NCI-H2227 (cell line): Measurements from ENCODE around the gene CDH20.
A peak's percentile ranks its signal among the peaks of the same experiment; 100 is the strongest.

Experiments
- DNase-seq: peaks from one replicate; lab custom pipeline; 2025; ENCODE audit not compliant: unreplicated experiment; lab: John Stamatoyannopoulos, UW

The CDH20 gene

DNA sequence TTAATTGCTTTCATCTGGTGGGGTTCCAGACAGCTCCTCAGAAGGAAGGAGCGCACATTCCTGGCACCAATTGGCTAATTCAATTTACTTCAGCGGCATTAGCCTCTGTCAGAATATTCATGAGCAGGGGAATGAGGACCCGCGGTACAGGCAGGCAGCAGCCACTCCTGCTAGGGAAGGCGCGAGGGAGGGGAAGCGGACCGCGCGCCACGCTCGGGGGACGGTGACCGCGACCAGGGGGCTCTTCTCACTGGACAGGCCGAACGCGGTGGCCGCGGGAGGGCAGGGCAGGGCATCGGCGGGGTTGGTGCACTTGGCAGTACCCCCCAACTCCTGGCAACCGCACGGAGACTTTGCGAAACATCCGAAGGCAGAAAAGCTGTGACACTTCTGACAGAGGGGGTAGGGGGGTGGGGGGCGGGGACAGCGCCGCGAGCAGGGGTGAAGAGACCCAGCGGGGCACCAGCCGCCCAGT is at the start of gene CDH20:
CDH20 (plus strand) TSS at position 160 of the 475 bp plus-strand sequence.
- peak; percentile 19 for DNase-seq

DNA sequence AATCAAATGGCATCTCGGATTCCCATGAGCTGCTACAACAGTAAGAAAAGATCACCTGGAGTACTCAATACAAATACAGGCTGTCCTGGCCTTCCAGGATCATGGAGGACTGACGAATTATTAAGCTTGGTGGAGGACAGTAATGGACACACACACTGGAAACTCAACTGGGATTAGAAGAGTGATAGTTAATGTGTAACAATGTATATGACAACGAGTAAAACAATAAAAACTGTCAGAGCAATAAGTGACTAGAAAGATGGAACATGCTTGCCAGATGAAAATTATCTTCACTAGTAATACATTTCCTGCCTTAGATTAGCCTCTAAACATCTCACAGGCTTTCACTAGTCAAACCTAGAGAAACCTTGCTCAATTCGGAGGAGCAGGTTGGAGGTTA is 49.2 kb upstream of the CDH20 start:
- no peak for DNase-seq

DNA sequence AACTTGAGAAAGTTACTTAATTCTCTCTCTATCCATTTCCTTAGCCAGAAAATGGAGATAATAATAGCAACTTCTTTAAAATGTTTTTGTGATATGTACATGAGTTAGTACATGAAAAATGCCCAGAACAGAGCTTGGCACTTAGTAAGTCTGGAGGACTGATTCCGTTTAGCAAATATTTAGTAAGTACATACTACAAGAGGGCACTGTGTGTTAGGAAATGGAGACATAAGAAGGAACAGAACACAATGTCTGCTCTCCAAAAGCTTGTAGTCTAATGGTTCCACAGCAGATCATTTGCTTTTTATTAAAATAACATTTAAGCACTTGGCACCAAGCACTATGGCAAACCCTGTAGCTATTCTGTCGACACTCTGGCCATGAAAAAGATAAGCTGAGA is 47.5 kb upstream of the CDH20 start:
- no peak for DNase-seq

DNA sequence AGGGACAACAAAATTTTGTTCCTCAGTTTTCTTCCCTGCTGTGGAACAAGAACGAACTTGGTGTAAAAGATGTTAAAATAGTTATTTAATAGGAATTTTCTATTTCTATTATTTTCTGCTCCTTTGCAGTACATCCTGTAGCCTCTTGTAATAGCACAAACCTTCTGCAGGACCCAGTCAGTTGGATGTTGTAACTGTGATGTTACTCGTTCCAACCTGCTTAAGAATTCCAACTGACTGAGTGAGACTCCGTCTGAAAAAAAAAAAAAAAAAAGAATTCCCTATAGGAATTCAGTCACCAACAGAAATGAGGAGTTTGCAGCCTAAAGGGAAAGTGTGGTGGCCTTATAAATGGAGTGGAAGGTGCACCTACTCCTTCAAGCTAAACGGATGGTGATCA is 46.4 kb upstream of the CDH20 start:
- no peak for DNase-seq

DNA sequence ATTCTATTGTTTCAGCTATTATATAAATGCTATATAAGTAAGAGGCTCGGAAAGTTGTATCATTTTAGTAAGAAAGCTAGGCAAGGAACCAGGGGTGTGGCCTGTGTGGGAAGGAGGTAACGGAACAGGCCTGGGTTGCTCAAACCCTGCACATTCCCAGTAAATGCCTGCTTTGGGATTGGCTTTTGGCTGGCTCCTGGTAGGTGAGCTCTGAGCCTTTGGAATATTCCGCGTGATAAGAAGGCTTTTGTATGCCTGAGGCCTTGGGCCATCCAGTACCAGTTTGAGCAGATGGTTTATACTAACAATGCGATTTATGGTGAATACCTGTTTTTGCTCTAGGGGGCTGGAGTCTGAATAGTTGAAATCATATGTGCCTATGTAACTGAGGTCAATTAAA is 42.6 kb upstream of the CDH20 start:
- no peak for DNase-seq

DNA sequence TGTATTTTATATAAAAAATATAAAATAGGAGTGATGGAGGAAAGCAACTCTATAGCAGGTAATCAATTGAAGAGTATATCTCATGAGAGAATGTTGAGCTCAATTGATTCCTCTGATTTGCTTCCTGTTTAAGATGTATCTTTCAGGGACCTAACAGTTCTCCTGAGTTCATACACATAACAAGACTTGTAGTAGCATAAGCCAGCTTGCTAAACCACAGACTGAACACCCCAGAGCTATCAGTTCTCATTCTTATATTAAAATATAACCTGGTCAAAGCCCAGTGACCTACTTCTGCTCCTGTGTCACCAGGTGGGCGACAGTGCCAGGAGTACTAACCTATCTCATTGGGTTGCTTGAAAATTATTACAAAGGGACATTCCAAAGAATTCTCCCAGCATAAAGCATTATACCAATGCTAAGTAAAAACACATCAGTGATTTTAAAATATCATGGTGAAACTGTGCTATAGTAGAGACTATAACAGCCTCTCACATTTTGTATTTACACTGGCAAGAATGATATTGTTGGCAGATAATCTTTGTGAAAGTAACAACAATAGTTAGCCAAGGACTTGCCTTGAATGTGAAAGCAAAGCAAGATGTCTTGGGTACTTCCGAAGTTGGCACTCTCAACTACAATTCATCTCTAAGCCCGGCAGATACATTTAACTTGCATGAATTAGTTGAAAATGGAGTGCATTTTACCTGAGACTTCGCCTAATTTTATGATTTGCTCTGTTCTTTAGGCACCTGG is 40.8 kb upstream of the CDH20 start:
- no peak for DNase-seq

DNA sequence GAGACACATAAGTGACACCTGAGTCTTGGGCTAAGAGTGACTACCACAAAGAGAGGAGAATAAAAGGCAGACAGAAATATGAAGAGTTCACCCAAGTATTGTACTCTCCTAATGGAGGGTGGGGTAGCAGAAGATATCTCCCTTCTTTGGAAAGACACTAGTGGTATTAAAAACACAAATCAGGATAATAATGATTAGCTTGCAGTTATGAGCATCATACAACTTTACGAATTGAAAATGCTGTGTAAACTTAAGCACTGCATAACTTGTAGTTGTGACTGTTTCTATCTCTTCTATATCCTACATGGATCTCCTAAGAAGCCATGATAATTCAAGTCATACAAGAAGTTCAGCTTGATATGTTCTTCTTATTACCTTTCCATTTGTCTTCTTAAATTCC is 38.1 kb upstream of the CDH20 start:
- no peak for DNase-seq

DNA sequence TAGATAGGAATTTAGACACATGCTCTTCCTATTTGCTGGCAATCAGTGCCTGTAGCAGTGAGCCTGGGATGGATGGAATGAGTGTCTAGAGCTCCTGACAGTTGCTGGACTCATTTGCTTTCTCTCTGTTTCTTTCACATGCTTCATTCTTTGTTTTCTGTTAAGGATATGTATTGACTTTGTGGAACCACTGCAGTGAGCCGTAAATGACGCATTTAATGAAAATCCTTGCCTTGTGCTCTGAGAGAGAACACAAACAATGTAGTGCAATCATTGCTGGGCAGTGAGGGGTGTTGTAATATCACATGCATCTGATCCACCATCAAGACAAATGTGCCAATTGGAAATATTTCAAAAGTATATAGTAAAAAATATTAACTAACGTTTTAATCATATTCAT is 25.2 kb upstream of the CDH20 start:
- no peak for DNase-seq

DNA sequence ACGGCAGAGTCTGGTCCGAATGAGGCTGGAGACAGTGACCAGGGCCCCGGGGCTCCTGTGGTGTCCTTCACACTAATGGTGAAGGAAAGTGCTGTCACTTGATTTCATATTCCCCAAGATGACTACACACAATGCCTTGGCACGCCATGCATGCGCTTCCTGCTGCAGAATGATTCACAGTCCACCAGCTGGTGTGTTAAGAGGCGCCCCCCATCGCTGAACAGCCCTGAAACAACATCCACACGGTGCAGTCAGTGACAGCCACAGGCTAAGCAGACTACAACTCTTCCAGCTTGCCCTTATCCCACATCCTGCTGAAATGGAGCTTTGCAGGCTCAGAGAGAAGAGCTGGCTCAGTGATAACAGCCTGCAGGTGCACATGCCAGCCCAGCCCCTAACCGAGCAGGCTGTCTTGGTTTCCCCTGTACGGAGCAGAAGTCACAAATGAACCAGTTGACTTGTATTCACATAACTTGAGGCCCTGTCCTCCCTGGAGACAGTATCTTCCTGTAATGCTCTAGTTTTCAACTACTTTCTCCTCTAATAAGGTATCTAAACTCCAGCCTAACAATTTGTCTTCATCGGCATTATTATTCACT is 24.3 kb upstream of the CDH20 start:
- no peak for DNase-seq

DNA sequence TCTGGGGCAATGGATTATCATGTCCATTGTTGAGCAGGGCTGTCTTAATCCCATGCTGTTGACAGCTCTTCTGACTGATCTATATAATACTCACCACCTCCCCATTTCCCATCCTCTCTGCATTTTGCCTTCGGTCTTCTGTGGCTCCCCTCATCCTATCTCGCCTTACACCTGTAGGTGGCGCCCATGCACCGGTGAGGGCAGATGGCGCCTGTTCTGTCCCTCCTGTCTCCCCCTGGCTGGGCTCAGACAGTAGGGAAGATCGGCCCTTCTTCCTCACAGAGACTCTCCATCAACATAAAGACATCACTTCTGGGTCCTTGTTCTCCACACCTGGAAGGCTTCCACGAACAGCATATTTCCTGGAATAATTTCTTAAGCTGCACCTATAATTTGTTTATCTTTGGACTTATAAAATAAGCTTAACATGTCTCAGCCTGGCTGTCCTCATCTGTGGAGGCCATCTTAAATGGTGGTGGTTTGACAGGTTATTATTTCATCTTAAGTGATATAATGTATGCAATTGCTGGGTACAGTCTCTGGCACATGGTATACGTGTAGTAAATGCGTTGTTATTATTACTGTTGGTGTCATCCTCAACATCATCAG is 10.9 kb upstream of the CDH20 start:
- peak; percentile 63 for DNase-seq

DNA sequence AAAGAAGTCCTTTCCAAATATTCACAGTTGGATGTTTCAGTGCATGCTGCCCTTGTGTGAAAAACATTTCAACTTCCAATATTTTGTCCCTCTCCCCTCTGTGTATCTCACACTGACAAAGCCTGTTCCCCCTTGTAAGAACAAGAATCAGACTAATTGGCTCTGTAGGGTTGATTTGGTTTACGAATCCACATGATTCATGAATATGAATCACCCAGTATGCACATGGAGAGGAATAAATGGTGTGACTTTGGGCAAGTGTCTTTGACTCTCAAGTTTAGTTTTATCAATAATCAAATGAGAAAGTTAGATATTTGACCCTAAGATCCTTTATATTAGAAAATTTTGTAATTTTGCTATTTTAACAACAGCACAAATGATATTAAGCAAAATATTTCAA is 9.3 kb upstream of the CDH20 start:
- DNase-seq, result no peak

DNA sequence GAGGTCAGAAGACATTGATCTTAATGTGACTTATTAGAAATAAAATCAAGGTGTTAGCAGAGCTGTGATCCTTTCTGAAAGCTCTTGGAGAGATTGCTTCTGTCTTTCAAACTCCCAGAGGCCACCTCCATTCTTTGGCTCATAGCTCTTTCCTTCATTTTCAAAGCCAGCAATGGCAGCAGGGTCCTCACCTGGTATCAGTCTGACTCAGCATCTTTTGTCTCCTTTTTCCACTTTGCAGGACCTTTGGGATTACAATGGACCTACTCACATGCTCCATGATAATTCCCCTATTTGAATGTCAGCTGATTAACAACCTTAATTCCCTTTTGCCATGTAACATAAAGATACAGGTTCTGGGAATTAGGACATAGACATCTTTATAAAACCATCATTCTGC is 6.8 kb upstream of the CDH20 start:
- no peak for DNase-seq

DNA sequence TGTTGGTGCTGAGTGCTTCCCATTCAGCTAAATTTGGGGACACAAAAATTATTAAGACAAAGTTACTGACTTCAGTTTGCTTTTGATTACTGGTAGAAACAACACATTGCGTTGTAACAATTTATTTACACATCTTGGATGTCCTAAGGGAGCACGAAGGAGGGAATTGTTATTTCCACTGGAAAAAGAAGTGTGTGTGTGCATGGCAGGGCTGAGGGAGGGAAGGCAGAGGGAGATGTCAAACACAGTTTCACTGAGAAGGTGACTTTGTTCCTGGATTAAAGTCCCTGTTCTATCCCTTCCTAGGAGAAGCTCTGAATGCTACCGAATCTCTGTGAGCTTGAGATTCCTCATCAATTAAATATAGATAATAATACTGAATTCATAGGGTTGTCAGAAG is 3.8 kb upstream of the CDH20 start:
- DNase-seq, result no peak

DNA sequence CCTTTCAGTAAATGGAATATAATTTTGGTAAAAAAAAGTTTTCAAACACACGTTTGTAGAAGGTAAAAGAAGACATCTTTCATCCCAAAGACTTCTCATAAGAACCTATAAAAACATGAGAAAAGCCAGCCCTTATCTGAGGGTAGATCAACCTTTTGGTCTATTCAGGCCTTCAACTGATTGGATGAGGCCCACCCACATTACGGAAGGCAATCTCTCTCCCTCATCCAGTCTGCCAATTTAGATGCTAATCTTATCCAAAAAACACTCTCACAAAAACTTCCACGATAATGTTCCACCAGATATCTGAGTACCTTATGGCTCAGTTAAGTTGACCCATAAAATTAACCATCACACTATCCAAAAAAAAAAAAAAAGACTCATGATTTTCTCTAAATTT is 2.2 kb upstream of the CDH20 start:
- DNase-seq, result no peak

DNA sequence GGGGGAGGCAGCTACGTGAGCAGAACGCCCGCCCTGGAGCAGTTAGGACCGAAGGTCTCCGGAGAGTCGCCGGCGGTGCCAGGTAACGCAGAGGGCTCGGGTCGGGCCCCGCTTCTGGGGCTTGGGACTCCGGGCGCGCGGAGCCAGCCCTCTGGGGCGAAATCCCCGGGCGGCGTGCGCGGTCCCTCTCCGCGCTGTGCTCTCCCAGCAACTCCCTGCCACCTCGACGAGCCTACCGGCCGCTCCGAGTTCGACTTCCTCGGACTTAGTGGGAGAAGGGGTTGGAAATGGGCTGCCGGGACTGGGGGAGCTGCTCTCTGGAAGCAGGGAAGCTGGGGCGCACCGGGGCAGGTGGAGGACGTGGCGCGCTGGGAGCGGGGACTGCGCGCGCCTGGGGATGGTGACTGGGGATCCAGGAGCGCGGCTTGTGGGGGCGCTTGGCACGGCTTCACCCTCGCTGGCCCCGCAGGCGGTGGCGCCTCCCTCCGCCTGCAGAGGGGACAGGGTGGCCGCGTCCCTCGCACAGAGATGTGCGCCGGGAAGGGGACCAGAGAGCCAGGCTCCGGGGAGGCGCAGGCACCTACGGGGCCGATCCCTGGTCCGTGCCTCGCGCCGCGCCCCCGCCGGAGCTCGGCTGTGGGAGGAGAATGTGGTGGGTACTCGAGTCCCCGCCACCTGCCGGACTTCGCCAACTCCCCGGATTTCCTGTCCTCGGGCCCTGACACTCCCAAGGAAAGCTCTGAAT is 688 bp downstream of the CDH20 start:
- DNase-seq, result peak; percentile 56

DNA sequence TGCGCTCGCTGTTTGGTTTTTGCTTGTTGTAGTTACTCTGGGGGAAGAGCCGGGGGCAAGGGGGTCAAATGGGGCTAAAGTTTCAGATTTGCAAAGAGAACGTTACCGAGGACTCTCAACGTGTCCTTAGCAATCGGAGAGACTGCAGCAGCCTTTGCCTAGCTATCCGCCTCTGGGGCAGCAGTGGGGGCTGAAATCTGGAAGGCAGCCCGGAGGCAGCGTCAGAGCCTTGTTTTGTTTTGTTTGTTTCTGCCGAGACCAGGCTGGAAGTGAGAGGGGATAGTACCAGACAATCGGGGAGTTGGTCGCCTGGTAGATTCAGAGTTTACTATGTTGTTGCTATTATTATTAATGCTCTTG is 1.2 kb downstream of the CDH20 start:
- DNase-seq, result no peak

DNA sequence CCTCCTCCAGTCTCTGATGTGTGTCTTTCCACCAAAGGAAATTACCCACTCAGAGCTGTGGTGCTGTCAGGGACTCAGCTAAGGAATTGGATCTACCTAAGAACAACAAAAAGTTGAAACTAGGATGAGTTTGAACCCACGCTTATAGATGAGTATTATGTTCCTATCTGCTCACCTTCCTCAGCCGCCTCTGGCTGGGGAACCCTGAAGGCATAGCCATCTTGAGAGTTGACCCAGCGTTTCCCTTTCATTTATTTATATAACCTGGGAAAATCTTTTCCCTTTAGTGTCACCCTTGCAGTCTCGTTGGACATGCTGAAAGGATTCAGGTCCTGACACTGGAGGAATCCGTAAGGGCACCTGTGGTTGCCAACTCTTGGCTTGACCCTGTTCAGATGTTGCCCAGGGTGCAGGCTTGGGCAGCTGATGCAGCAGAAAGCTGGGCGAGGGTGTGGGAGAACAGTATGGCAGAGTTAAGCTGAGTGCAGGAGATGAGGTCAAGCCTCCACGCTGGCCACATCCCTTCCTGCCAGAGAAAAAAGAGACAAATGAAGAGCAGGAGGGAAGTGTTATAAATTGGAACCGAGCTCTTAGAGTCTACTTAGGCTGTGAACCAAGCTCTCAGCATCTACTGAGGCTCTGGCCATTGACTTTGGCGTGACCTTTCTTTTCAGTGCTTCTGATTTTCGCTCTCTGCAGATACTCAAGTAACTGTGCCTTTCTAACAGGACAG is 1.9 kb downstream of the CDH20 start:
- DNase-seq, result no peak

DNA sequence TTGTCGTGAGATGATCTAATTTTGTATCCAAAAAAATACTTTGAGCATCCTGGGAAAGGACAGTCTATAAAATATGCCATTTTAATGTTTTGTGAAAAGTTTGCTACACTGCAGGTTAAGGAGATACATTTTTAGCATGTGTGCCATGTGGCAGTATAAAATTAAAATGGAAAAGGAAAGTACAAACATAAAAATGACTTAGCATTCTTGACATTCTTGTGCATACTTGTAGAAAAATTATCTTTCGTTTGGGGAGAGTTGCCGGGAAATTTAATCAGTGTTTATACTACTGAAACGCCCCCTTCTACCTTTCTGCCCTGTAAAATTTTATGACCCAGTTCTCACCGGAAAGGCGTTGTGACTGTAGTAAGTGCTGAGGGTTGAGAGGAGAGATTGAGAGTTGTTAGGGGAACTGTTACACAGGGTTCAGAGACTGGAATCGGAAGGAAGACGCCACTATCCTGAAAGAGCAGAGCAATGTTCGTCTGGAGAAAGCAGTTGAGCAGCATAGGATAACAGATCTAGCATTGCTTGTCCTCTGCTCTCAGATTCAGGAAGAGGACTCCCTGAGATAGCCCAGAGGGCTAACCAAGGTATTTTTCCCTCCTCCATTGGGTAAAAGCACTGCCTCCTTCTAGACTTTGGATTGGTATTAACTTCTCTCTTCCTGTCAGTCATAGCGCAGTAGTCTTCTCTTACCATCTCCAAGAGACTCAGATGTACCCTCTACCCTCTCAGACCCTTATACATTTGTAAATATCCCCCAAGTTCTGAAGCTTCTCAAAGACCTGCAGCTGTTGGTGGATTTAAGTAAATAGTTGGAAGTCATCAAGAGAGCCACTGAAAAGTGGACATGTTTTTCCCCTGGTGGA is 2.7 kb downstream of the CDH20 start:
- no peak for DNase-seq

DNA sequence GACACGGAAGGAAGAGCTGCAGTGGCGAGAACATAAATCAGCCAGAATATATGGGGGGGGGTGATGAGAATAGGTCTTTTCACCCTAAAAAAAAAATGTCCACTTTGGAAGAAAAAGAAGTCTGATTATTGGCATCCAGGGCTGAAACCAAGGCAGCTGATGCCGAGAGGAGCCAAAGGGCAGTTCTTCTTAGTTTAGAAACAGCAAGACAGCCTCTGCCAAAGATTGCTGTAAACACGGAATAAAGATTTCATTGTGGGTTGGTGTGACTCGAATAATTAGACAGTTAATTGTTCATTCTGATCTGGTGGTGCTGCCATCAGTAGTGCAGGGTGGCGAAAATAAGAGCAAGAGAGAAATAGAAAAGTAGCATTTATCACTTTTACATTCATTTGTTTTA is 3.5 kb downstream of the CDH20 start:
- DNase-seq, result no peak

DNA sequence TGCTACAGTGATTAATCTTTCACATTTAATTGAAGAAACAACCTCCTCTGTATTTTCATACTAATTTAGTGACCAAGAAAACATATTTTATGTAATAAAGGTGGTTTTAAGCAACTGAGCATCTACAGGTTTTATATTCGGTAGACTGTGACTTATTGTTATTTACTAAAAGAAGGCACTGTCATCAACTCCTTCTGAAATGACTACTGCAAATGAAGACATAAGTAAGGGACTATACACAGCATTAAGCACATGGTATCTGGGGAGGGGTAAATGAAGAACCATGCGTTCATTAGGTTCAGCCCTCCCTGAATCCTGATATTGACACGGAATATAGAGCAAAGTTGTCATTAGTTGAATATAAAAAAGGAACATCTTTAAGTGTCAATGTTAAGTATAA is 4.3 kb downstream of the CDH20 start:
- no peak for DNase-seq
